Stimulated activated CD4-positive, alpha-beta T cell treated with anti-CD3 and anti-CD28 coated beads, Interleukin-12 subunit alpha, Interleukin-12 subunit beta, amount 100 ng/mL, for 4 hours (primary cell): Measurements from ENCODE around the gene C1orf167.
A peak's percentile ranks its signal among the peaks of the same experiment; 100 is the strongest.
"Not testable (repeated sequence)": the region's sequence is repeated elsewhere in the genome, so short reads cannot be mapped to it uniquely, and the experiment has no call there.

Source experiments
- DNase-seq: peaks from one replicate; pipeline ENCODE4 v3.0.0-alpha.2; 2020

C1orf167 gene

GRCh38 chr1:11803924-11804665, 42.1 kb downstream of the C1orf167 start:
- not testable (repeated sequence) for DNase-seq

DNA sequence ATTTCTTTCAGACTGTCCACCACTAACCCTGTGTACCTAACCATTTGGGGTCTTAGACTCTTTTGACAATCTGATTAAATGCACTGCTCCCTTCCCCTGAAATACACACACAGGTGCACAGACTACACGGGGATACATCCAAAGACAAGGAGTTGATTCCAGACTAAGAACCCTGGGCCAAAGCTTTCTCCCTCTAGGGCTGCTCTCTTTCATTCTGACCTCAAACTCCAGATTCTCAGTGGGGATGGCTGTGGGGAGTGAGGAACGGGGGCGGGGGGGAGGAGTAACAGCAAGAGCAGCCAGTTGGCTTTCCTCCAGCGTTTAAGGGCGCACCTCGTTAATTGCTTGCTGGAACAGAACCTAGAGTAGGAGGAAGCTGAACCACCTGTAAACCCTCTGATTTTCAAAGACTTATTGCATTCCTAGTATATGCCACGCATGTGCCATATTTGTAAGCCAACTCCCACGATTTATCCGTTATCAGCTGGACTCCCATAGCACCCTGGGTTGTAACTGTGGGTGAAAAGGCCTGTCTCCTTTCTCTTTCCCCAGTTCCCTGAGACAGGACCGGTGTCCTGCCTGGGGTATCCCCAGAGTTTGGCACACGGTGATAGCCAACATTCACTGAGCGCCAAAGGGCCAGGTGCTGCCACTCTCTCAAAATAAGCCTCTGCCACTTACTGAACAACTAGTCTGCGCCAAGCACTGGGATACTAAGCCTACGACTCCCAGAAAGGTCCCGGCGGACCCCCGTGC, 42.9 kb downstream of the C1orf167 start:
- peak; percentile 30 for DNase-seq

DNA sequence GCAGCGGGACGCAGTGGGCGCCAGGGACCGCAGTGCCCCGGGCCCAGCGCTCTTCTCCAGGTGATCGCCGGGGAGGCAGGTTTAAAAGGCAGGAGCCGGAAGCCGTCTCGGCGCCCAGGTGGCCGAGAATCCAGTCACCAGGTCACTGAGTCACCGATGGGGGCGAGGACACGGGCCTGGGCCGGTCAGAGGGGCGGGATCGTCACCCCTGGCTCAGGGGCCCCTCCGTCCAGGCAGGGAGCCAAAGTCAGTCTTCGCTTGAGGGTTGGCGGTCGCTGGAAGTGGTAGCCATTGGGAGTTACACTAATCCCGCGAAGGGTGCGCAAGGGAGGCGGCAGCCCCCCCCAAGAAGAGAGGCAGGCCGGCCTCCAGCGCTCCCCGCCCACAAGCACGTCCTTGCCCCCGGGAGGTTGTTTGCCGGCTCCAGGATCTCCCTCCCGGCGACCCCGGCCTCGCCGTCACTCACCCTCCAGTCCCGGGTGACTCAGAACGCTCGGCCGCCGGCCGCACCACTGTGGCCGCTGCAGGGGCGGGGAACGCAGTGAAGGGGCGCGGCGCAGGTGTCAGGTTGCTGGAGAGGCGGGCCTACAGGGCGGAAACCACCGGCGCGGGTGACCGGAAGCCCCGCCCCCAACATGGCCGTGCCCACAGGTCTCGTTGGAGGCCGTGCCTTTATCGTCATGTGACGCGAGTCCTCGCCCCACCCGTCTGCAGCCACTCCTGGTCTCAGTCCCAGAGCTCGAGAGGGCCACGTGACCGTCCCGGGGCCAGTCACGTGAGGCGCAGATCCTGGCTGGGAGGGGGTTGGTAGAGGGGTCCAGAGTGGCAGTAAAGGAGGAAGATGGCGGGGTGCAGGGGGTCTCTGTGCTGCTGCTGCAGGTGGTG, 43.7 kb downstream of the C1orf167 start, which contains the start of the genes CLCN6 and MTHFR:
TSS of gene CLCN6 (plus strand) at position 770 of the 885 bp plus-strand sequence. CDS start at position 842, 72 bp downstream.
TSS of gene MTHFR (minus strand) at position 543 of the 885 bp plus-strand sequence. CDS start 2,848 bp downstream, outside the sequence.
- DNase-seq = peak; percentile 96

DNA sequence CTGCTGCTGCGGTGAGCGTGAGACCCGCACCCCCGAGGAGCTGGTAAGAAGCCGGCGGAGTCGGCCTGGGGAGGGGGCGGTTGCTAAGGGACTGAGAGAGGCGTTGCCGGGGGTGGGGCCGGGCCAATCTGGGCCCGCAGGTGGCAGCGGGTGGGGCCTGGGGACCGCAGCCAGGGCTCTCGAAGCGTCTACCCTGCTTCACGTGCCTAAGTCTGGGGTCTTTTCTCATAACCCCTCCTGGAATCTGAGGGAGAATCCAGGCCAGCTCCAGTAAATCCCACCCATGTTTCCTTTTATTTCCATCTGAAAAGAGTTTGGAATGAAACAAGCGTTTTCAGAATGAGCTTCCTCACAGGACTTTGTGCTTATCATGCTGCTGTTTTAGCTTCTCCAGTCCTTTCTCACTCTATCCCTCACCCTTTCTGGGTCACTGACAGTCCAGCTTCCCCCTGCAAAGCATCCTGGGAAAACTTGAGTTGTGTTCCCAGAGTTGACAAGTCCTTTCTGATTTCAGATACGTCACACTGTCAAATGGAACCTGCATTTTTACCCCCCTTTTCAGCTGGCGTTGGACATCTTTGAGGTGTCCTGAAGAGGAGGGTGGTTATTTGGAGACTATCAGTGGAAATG, 44.4 kb downstream of the C1orf167 start:
- no peak for DNase-seq

DNA sequence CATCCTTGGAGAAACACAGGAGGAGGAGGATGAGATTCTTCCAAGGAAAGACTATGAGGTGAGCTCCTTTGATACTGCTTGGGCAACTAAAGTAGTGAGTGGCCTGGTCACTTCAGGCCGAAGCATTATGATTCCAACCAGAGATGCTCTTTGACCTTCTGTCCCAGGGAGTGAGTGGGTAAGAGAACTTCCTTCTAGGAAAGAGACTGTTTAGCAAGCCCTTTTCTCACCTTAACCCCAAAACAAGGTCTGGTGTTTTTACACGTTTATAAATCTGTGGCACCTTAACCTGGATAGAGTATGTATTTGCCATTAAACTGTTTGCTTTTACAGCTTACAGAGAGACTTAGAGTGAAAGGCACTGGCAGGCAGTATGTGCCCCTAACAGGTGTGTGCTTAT, 45.1 kb downstream of the C1orf167 start:
- no peak for DNase-seq

GRCh38 chr1:11813021-11813420, 51.0 kb downstream of the C1orf167 start:
- no peak for DNase-seq

DNA sequence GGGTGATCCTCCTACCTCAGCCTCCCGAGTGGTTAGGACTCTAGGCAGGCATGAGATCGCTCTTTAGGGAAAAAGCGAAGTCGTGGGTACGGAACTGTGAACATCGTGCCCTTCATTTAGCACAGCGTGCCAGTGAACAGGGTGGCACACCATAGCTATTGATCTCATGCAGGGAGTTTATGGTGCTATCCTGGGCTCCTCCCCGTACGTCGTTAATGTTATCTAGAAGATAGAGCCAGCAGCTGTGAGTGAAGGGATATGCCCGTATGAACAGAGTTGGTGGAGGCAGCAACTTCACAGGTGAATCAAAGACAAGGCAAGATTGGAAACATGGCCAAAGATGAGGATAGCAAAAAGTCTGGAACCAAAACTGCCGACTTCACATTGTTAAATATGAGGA, 55.2 kb downstream of the C1orf167 start:
- DNase-seq = no peak

DNA sequence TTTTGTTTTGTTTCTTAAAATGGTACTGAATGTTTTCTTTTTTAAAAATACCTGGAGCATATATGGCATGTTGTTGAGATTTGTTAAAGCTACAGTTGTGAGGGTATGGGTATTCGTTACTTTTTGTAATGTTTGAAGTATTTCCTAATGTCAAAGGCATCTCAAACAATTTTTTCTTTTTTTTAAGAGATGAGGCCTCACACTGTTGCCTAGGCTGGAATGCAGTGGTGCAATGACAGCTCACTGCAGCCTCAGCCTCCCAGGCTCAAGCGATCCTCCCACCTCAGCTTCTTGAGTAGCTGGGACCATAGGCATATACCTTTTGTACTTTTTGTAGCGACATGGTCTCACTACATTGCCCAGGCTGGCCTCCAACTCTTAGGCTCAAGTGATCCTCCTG, 60.1 kb downstream of the C1orf167 start:
- no peak for DNase-seq

GRCh38 chr1:11823366-11824137, 61.6 kb downstream of the C1orf167 start:
- DNase-seq = no peak

DNA sequence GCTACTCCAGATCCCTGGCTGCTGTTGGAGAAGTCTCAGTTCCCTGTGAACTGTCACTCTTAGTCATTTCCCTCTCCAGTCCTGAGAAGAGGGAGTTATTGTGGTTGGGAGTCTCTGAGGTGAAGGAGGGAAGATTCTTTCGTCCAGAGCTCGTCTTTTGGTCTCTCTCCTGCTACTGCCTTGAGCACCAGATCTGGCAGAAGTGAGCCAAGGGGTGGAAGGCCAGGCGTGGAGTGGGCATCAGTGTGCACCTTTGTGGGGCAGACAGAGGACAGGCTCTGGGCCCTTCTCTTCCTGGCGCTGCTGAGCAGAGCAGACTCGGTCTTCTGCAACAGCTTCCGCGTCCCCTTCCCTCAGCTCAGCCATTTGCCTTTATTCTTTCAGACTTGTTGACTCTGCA, 63.1 kb downstream of the C1orf167 start:
- DNase-seq = no peak

- DNase-seq = no peak
Measured at GRCh38 chr1:11826946-11827345, 65.0 kb downstream of the C1orf167 start.

DNA sequence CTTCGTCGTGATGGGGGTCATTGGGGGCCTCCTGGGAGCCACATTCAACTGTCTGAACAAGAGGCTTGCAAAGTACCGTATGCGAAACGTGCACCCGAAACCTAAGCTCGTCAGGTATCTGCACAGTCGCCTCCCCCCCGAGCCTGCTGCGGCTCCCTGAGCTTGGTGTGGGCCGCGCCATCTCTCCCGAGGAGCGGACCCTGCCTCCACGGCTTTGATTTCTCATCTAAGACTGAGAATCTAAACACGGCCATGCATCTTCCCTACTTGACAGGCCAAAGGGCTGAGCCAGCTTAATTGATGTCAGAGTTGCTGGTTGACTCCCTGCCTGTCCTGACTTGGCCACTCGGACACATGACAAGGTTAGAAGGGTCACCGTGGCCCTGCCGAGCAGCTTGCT, 66.5 kb downstream of the C1orf167 start:
- no peak for DNase-seq

- DNase-seq = no peak
Measured at GRCh38 chr1:11831945-11832725, 70.1 kb downstream of the C1orf167 start.

GRCh38 chr1:11833497-11833896, 71.5 kb downstream of the C1orf167 start:
- no peak for DNase-seq

DNA sequence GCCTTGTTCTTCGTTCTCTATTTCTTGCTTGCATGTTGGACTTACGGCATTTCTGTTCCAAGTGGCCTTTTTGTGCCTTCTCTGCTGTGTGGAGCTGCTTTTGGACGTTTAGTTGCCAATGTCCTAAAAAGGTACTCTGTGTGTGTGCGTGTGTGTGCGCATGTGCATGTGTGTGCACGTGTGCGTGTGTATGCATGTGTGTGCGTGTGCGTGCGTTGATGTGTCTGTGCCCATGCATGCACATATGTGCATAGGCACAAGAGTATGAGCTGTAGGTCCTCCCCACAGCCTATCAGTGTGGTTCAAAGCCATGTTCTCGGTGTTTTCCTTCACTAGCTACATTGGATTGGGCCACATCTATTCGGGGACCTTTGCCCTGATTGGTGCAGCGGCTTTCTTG, 71.9 kb downstream of the C1orf167 start:
- DNase-seq = no peak

- DNase-seq = no peak
Measured at GRCh38 chr1:11835441-11836225, 73.6 kb downstream of the C1orf167 start.

- DNase-seq = no peak
Measured at GRCh38 chr1:11836955-11837766, 75.2 kb downstream of the C1orf167 start.

DNA sequence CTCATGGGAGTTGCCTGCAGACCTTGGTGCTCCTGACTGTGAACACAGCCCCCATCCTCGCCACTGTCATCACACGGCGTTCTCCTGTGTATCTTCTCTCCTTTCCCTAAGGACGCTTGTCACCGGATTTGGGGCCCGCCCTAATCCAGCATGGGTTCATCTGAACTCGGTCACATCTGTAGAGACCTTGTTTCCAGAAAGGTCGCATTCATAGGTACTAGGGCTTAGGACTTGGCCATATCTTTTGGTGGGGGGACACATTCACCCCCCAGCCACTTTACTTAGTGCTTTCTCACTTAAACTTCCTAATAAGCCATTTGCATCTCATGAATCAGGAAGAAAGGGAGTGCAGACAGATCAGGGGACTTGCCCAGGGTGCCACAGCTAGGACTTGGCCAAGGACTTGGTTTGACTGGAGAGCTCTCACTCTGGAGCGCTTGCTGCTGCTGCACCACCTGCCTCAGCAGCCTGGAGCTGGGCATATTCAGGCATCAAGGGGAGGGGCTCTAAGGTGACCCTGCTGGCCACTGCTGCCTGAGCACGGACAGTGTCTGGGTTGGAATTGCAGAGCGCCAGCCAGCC, 75.9 kb downstream of the C1orf167 start:
- DNase-seq = no peak
